ENCODE data around the gene PFN2.
A peak's percentile ranks its signal among the peaks of the same experiment; 100 is the strongest.
"Not testable (repeated sequence)": the region's sequence is repeated elsewhere in the genome, so short reads cannot be mapped to it uniquely, and the experiment has no call there.

The PFN2 gene

GRCh38 chr3:149942409-149942808 lies 28.3 kb downstream of the PFN2 start:
- no peak for TF ChIP-seq CTCF (IDR thresholded peaks at IDR 0.05; ENCODE audit: low read depth, low read length)
- H3K27me3 ChIP-seq (ENCODE audit: insufficient read depth, low read depth, severe bottlenecking) = no peaks in the 10 kb centered on the region
- no peaks in the 10 kb centered on the region; the same call in 1 of the 2 replicates for H3K36me3 ChIP-seq
- no peak overlapping the region for H3K27ac ChIP-seq
- H3K4me3 ChIP-seq (ENCODE audit: low read depth, low read length) = no peak overlapping the region
- H3K9me3 ChIP-seq (ENCODE audit: severe bottlenecking) = peaks cover 8% of the 10 kb centered on the region
- DNase-seq = no peak

DNA sequence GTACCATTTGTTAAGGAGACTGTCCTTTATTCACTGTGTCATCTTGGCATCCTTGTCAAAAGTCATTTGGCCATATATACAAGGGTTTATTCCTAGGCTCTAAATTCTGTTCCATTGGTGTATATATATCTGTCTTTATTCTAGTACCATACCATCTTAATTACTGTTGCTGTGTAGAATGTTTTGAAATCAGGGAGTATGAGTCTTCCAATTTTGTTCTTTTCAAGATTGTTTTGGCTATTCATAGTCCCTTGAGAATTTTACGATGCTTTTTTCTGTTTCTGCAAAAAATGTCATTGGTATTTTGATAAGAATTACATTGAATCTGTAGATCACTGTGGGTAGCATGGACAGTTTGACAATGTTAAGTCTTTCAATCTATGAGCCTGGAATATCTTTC lies 28.7 kb downstream of the PFN2 start:
- no peak overlapping the region for H3K27ac ChIP-seq

GRCh38 chr3:149941186-149941585 lies 29.5 kb downstream of the PFN2 start:
- H3K9me3 ChIP-seq (ENCODE audit: severe bottlenecking) = peaks cover 8% of the 10 kb centered on the region
- H3K4me3 ChIP-seq (ENCODE audit: low read depth, low read length) = no peak overlapping the region
- H3K36me3 ChIP-seq = no peaks in the 10 kb centered on the region; the same call in 1 of the 2 replicates
- no peak for TF ChIP-seq CTCF (IDR thresholded peaks at IDR 0.05; ENCODE audit: low read depth, low read length)
- H3K27ac ChIP-seq = no peak overlapping the region
- no peak for DNase-seq
- no peaks in the 10 kb centered on the region for H3K27me3 ChIP-seq (ENCODE audit: insufficient read depth, low read depth, severe bottlenecking)

More for the DNA sequence above, 28.7 kb downstream of the PFN2 start:
- no peak for TF ChIP-seq CTCF (IDR thresholded peaks at IDR 0.05; ENCODE audit: low read depth, low read length)
- Histone ChIP-seq H3K4me3 (ENCODE audit: low read depth, low read length) (no peak overlapping the region), H3K27me3 (ENCODE audit: insufficient read depth, low read depth, severe bottlenecking) (no peaks in the 10 kb centered on the region), H3K36me3 (no peaks in the 10 kb centered on the region; the same call in 1 of the 2 replicates), H3K9me3 (ENCODE audit: severe bottlenecking) (peaks cover 8% of the 10 kb centered on the region)
- no peak for DNase-seq

GRCh38 chr3:149938392-149939055 lies 32.2 kb downstream of the PFN2 start:
- H3K4me3 ChIP-seq (ENCODE audit: low read depth, low read length); DNase-seq; H3K9me3 ChIP-seq (ENCODE audit: severe bottlenecking); H3K36me3 ChIP-seq; H3K27ac ChIP-seq; H3K27me3 ChIP-seq (ENCODE audit: insufficient read depth, low read depth, severe bottlenecking): not testable (repeated sequence)

GRCh38 chr3:149936812-149937230 lies 33.9 kb downstream of the PFN2 start:
- peak; percentile 63 for DNase-seq
- no peaks in the 10 kb centered on the region for H3K9me3 ChIP-seq (ENCODE audit: severe bottlenecking)
- peak; percentile 68 for TF ChIP-seq CTCF (IDR thresholded peaks at IDR 0.05; ENCODE audit: low read depth, low read length)
- H3K27ac ChIP-seq = no peak overlapping the region
- H3K36me3 ChIP-seq = no peaks in the 10 kb centered on the region
- no peaks in the 10 kb centered on the region for H3K27me3 ChIP-seq (ENCODE audit: insufficient read depth, low read depth, severe bottlenecking)
- H3K4me3 ChIP-seq (ENCODE audit: low read depth, low read length) = no peak overlapping the region

- no peaks in the 10 kb centered on the region for H3K27me3 ChIP-seq (ENCODE audit: insufficient read depth, low read depth, severe bottlenecking)
- DNase-seq = no peak
- no peak for TF ChIP-seq CTCF (IDR thresholded peaks at IDR 0.05; ENCODE audit: low read depth, low read length)
- H3K36me3 ChIP-seq = no peaks in the 10 kb centered on the region
- H3K27ac ChIP-seq = no peak overlapping the region
- H3K9me3 ChIP-seq (ENCODE audit: severe bottlenecking) = no peaks in the 10 kb centered on the region
- no peak overlapping the region for H3K4me3 ChIP-seq (ENCODE audit: low read depth, low read length)
Measured at GRCh38 chr3:149934524-149934923, 36.2 kb downstream of the PFN2 start.
